Upper lobe of left lung (tissue), 6 donors: ENCODE results near the gene CCDC148. TPM values are rescaled to one million over a fixed set of nuclear protein-coding genes. Genes with fewer than 3 reads are reported as not detected.

Experiments
- ATAC-seq, 2 donors: fragments of 200-7000 bp; cut with Tn5 transposase; one replicate each; pipeline ENCODE4 v1.9.1; 2022; ENCODE audit warnings: mild to moderate bottlenecking in 2 of 2, moderate library complexity in 2 of 2; ENCODE audit not compliant: low FRiP score in 2 of 2
- DNase-seq, 2 donors: peaks; one replicate each; pipeline ENCODE4 v3.0.0-alpha.2; 2019 to 2020
- H3K27ac ChIP-seq, 4 donors: fragments of 200-600 bp; sonication (generic); one replicate each; pipeline ENCODE4 v1.5.1; 2016 to 2019
- H3K27me3 ChIP-seq, 4 donors: fragments of 200-600 bp; sonication (generic); one replicate each; pipeline ENCODE4 v1.5.1; 2017 to 2019
- H3K36me3 ChIP-seq, 4 donors: fragments of 200-600 bp; sonication (generic); one replicate each; pipeline ENCODE4 v1.5.1; 2016 to 2019
- H3K4me1 ChIP-seq, 4 donors: fragments of 200-600 bp; sonication (generic); one replicate each; pipeline ENCODE4 v1.5.1; 2018 to 2019
- H3K4me3 ChIP-seq, 4 donors: fragments of 200-600 bp; sonication (generic); one replicate each; pipeline ENCODE4 v1.5.1; 2017 to 2019; ENCODE audit warnings: mild to moderate bottlenecking in 2 of 4, moderate library complexity in 1 of 4
- H3K9me3 ChIP-seq, 4 donors: fragments of 200-600 bp; sonication (generic); one replicate each; pipeline ENCODE4 v1.5.1; 2018 to 2019
- EP300 ChIP-seq, 4 donors: sonication (generic); formaldehyde crosslinking; IDR thresholded peaks; one replicate each; pipeline ENCODE4 v1.5.1; 2017; ENCODE audit warnings: antibody characterized with exemption in 4 of 4, control low read depth in 2 of 4
- POLR2A ChIP-seq, 4 donors: fragments of 450-650 bp; IDR thresholded peaks; one replicate each; pipeline ENCODE4 v1.5.1; 2016 to 2017; ENCODE audit warnings: antibody characterized with exemption in 4 of 4, mild to moderate bottlenecking in 2 of 4
- POLR2AphosphoS5 ChIP-seq, 2 donors: sonication (generic); formaldehyde crosslinking; IDR thresholded peaks; one replicate each; pipeline ENCODE4 v1.5.1; 2017; ENCODE audit warnings: antibody characterized with exemption in 2 of 2
- WGBS, 2 donors: methylation state at CpG; one replicate each; pipeline ENCODE4 v1.1.5; 2017 to 2018; 5-methylcytosine and 5-hydroxymethylcytosine counted together
- total RNA-seq, 6 donors: library from RNA; depleted of rRNA in 4 of 6; stranded (reverse); fragments of >200 nt in 4 of 6; gene quantifications; one replicate each; pipeline versions ENCODE4 v1.1.0 to v1.2.1, GENCODE V29; 2016 to 2021
- TF ChIP-seq, protein P1 (sequence below), 6 experiments: fragments of 450-650 bp in 4 of 6; fragments of 200-600 bp in 2 of 6; sonication (generic) in 2 of 6; IDR thresholded peaks; one replicate each; pipeline ENCODE4 v1.5.1; 2016 to 2019; ENCODE audit warnings: antibody characterized with exemption in 6 of 6
- donor health status: DM: no; HTN: no; CAD: no; lungs with moderate emphysema.
- donor health status: DM: no; HTN: yes; CAD: no; lungs with severe emphysema.

The CCDC148 gene
- total RNA-seq, result 1 to 10 TPM in 5 of 6 donors, under 1 TPM in 1; 0.69 to 4.2 (median 1.9) TPM

DNA sequence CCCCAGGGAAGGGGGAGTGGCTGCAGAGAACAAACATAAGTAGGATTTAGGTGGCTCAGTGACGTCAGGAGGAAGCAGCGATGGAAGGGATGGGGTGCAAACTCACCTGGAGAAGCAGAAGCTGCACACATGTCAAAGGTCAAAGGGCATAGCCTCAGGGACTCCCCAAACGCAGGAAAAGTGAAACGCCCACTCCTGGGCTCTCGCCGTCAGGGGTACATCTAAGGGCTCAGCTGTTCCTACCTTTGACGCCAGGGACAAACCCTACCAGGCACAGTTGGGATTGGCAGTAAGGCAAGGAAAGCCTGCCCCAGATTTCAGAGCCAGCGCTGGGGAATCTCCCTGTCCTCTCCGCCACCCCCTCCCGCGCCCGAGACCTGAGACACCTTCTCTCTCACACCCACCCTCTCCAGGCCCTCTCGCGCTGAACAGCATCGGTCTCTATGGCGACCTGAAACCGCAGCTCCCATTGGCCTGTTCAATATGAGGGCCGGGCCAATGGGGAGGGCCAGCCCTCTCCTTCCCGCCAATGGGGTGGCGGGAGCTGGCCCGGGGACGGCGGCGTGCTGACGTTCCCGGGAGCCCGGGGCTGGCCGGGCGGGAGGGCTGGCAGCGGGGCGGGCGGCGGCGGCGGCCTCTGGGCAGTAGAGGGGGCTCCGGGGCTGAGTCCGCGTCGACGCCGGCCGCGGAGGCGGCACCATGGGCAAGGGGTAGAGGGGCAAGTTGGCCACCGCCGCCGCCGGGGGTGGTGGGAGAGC lies at the start of gene CCDC148, which contains the start of gene PKP4:
Gene CCDC148 (minus strand): TSS at position 445 of the 758 bp plus-strand sequence. CDS start 314 bp downstream, at position 131.
Gene PKP4 (plus strand): TSS at position 644 of the 758 bp plus-strand sequence. CDS start 76,233 bp downstream, outside the sequence.
- 1 to 3% methylated on average over 4 to 19 of the region's 48 CpGs for WGBS, 2 donors
- no peak for TF ChIP-seq EP300 (IDR thresholded peaks at IDR 0.05)
- TF ChIP-seq POLR2AphosphoS5 (IDR thresholded peaks at IDR 0.05), result peak in 1 of 2 donors; percentile 39
- peak in 2 of 4 donors; percentile 43 to 65 for TF ChIP-seq POLR2A (IDR thresholded peaks at IDR 0.05)
- TF ChIP-seq, protein P1, sequence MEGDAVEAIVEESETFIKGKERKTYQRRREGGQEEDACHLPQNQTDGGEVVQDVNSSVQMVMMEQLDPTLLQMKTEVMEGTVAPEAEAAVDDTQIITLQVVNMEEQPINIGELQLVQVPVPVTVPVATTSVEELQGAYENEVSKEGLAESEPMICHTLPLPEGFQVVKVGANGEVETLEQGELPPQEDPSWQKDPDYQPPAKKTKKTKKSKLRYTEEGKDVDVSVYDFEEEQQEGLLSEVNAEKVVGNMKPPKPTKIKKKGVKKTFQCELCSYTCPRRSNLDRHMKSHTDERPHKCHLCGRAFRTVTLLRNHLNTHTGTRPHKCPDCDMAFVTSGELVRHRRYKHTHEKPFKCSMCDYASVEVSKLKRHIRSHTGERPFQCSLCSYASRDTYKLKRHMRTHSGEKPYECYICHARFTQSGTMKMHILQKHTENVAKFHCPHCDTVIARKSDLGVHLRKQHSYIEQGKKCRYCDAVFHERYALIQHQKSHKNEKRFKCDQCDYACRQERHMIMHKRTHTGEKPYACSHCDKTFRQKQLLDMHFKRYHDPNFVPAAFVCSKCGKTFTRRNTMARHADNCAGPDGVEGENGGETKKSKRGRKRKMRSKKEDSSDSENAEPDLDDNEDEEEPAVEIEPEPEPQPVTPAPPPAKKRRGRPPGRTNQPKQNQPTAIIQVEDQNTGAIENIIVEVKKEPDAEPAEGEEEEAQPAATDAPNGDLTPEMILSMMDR (IDR thresholded peaks at IDR 0.05), result peak in 4 of 6 experiments; percentile 13 to 53 (median 39)
- peak; percentile 94 to 96 for DNase-seq

DNA sequence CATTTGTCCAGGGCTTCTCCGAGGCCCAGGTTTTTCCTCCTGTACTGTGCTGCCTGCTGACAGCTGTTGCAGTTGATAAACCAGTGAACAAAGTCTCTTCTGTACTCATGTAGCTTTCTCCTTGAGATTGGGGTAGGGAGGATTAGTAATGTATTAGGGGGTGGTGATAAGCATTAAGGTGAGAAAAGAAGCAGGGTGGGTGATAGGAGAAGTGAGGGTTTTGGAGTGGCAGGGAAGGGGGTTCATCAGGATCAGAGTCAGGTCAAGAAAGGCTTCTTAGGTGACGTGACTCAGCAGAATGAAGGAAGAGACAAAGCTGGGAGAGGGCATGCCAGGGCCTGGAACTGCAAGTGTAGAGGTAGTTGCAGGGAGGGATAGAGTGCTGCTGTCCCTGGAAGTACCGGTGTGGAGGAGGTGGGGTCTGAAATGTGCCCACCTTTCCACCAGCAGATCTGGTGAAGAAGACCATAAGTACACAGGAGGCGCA lies 48.9 kb upstream of the CCDC148 start:
- H3K4me3 ChIP-seq, result no peak overlapping the region
- no peaks in the 10 kb centered on the region for H3K9me3 ChIP-seq
- no peaks in the 10 kb centered on the region for H3K27me3 ChIP-seq
- DNase-seq (no peak), ATAC-seq (no peak)
- H3K4me1 ChIP-seq, result peaks cover 9 to 28% (median 19%) of the 10 kb centered on the region in 4 donors
- 88 to 92% methylated on average over 4 of the region's 4 CpGs for WGBS, 2 donors
- H3K36me3 ChIP-seq, result no peaks in the 10 kb centered on the region
- H3K27ac ChIP-seq, result no peak overlapping the region
- TF ChIP-seq POLR2A (IDR thresholded peaks at IDR 0.05), result no peak

More for the DNA sequence above, at the start of gene CCDC148, which contains the start of gene PKP4:
- H3K36me3 ChIP-seq, result no peaks in the 10 kb centered on the region
- H3K9me3 ChIP-seq, result no peaks in the 10 kb centered on the region
- peak; percentile 96 to 97 for ATAC-seq
- peak within 1 kb of the TSS; percentile 77 to 93 (median 91) for H3K4me3 ChIP-seq
- H3K27me3 ChIP-seq, result no peaks in the 10 kb centered on the region
- peak within 1 kb of the TSS; percentile 94 to 96 (median 94) for H3K27ac ChIP-seq
- H3K4me1 ChIP-seq, result peaks cover 21 to 42% (median 27%) of the 10 kb centered on the region in 4 donors

DNA sequence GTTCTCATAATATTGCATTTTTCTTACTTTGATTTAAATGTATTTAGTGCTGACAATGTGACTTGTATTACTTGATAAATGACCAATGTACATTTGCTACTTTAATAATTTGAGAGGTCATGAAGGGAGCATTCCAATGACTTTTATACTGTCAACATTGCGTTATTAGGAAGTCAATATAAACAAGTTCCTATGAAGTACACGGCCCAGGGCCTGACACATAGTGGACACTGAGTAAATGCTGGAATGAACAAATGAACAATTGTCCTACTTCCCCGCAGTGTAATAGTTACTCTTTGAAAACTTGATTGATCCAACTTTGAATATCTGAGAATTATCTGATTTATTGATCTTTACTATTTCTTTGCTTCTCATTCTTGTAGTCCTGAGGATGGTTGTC lies 47.5 kb upstream of the CCDC148 start:
- DNase-seq (no peak), ATAC-seq (no peak)
- WGBS, 2 donors, result 56 to 60% methylated on average over 3 of the region's 3 CpGs
- H3K4me1 ChIP-seq, result peaks cover 9 to 22% (median 17%) of the 10 kb centered on the region in 4 donors
- TF ChIP-seq POLR2A (IDR thresholded peaks at IDR 0.05) (no peak), EP300 (IDR thresholded peaks at IDR 0.05) (no peak), POLR2AphosphoS5 (IDR thresholded peaks at IDR 0.05) (no peak)
- TF ChIP-seq, protein P1 (IDR thresholded peaks at IDR 0.05), result no peak
- H3K9me3 ChIP-seq, result no peaks in the 10 kb centered on the region
- no peaks in the 10 kb centered on the region for H3K27me3 ChIP-seq
- no peaks in the 10 kb centered on the region for H3K36me3 ChIP-seq
- H3K4me3 ChIP-seq, result no peak overlapping the region
- H3K27ac ChIP-seq, result no peak overlapping the region

DNA sequence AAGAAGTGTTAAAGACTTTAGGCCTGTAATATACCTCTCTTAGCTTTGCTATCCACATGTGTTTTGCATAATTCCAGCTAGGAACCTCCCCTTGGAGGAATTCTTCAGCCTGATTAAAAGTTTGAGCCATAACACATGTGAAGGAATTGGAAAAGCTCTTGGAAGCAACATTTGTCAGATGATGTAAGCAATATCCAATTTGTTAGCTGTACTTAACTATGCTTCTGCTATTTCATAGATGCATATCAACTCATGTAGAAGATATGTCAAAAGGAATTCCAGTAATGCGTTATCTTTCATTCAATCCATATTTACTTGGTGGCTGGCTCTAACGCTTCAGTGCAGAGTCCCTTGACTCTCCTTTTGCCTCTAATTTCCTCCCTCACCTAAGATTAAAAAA lies 46.4 kb upstream of the CCDC148 start:
- ATAC-seq (no peak), DNase-seq (no peak)
- Histone ChIP-seq H3K9me3 (no peaks in the 10 kb centered on the region), H3K4me3 (no peak overlapping the region), H3K27me3 (no peaks in the 10 kb centered on the region), H3K36me3 (no peaks in the 10 kb centered on the region), H3K4me1 (peaks cover 9 to 26% (median 17%) of the 10 kb centered on the region in 4 donors), H3K27ac (no peak overlapping the region)
- no peak for TF ChIP-seq POLR2AphosphoS5 (IDR thresholded peaks at IDR 0.05)
- TF ChIP-seq POLR2A (IDR thresholded peaks at IDR 0.05), result no peak
- TF ChIP-seq, protein P1 (IDR thresholded peaks at IDR 0.05), result no peak
- TF ChIP-seq EP300 (IDR thresholded peaks at IDR 0.05), result no peak
- 48 to 73% methylated on average over 2 of the region's 2 CpGs for WGBS, 2 donors

DNA sequence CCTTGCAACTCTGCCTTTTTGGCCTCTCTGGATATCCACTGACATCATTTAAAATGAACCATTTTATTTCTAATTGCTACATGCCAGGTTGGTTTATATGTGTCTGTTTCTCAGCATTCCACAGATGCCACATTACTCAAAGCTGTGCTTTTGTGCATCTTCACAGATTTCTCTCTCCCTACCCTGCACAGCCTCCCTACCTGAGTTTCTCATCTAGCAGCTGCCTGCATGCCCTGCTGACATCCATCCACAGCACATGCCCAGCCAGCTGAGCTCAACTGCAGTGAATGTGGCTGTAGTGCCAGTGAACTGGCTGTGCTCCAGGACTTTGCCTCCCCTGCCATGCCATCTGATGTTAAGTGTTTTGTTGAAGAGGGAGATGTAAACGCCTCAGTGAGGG lies 44.7 kb upstream of the CCDC148 start:
- H3K4me1 ChIP-seq, result peaks cover 13 to 33% (median 18%) of the 10 kb centered on the region in 4 donors
- ATAC-seq (no peak), DNase-seq (no peak)
- no peaks in the 10 kb centered on the region for H3K36me3 ChIP-seq
- H3K4me3 ChIP-seq, result no peak overlapping the region
- no peak overlapping the region for H3K27ac ChIP-seq
- no peaks in the 10 kb centered on the region for H3K27me3 ChIP-seq
- 43 to 45% methylated on average over 1 of the region's 1 CpG for WGBS, 2 donors
- no peak for TF ChIP-seq EP300 (IDR thresholded peaks at IDR 0.05)
- TF ChIP-seq, protein P1 (IDR thresholded peaks at IDR 0.05), result no peak
- no peak for TF ChIP-seq POLR2A (IDR thresholded peaks at IDR 0.05)
- TF ChIP-seq POLR2AphosphoS5 (IDR thresholded peaks at IDR 0.05), result no peak
- no peaks in the 10 kb centered on the region for H3K9me3 ChIP-seq
